ENCODE results near the gene XBP1.
"Not testable (repeated sequence)": the region's sequence is repeated elsewhere in the genome, so short reads cannot be mapped to it uniquely, and the experiment has no call there.

The XBP1 gene

DNA sequence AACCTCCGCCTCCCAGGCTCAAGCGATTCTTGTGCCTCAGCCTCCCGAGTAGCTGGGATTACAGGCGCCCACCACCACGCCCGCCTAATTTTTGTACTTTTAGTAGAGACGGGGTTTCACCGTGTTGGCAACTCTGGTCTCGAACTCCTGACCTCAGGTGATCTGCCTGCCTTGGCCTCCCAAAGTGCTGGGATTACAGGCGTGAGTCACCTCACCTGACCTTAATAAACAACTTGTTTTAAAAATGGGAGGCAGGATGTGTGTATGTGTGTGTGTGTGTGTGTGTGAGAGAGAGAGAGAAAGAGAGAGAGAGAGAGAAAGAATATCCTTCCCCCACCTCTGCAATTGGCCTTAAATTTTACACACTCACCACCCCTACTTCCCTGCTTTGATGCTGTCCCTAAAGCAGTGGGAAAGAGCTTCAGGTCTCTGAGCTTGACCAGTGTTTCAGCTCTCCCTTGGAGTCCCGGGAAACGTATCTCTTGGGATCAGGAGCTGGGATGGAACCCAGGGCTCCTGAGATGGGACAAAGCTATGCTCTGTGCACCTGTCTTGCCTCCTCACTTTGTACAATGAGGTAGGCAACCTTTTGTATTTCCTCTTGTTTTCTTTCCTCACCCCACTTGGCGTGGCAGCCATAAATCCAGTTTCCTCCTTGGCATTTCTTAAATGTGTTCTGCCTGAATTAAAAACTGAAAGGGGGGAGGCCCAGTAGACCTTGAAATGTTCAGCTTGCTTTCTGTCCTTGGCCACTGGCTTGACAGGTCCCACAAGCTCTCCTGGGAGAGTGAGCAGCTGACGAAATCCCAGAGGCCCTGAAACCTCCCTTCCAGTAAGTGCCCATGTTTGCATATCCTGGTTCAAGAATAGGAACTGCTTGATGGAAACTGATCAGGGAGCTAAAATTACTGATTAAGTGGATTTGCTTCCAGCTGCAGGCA is 17.8 kb upstream of the XBP1 start:
- DNase-seq (ENCODE audit: low read depth): no peak

GRCh38 chr22:28817064-28817463 is 16.7 kb upstream of the XBP1 start:
- no peak for DNase-seq (ENCODE audit: low read depth)

- no peak for DNase-seq (ENCODE audit: low read depth)
Measured at GRCh38 chr22:28815729-28816128, 15.4 kb upstream of the XBP1 start.

GRCh38 chr22:28815111-28815510 is 14.7 kb upstream of the XBP1 start:
- DNase-seq (ENCODE audit: low read depth): no peak

GRCh38 chr22:28813772-28814518 is 13.6 kb upstream of the XBP1 start:
- no peak for DNase-seq (ENCODE audit: low read depth)

- DNase-seq (ENCODE audit: low read depth): no peak
Measured at GRCh38 chr22:28812516-28812915, 12.1 kb upstream of the XBP1 start.

- peak; percentile 43 for DNase-seq (ENCODE audit: low read depth)
Measured at GRCh38 chr22:28810821-28811491, 10.6 kb upstream of the XBP1 start.

GRCh38 chr22:28808716-28809355 is 8.5 kb upstream of the XBP1 start:
- DNase-seq (ENCODE audit: low read depth): no peak

- not testable (repeated sequence) for DNase-seq (ENCODE audit: low read depth)
Measured at GRCh38 chr22:28805426-28805825, 5.1 kb upstream of the XBP1 start.

DNA sequence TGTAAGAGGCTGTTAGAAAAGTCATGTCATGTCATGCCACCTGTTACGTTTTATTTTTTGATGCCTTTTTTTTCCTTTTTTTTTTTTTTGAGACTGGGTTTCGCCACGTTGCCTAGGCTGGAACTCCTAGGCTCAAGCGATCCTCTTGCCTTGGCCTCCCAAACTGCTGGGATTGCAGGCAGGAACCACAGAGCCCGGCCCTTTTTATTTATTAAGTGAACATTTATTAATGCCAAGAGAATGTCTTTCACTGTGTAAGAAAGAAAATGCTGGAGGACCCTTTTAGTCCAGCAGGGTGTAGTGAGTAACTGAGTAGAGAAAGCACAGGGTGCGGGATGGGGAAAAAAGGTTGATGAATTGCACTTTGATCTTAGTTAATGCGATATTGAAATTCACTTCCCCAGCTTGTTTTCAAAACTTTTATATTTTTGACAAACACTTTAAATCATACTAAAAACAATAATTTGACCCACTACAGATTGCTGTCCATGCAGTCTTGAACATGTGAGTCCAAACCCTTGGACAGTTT is 2.3 kb upstream of the XBP1 start:
- DNase-seq (ENCODE audit: low read depth): no peak

DNA sequence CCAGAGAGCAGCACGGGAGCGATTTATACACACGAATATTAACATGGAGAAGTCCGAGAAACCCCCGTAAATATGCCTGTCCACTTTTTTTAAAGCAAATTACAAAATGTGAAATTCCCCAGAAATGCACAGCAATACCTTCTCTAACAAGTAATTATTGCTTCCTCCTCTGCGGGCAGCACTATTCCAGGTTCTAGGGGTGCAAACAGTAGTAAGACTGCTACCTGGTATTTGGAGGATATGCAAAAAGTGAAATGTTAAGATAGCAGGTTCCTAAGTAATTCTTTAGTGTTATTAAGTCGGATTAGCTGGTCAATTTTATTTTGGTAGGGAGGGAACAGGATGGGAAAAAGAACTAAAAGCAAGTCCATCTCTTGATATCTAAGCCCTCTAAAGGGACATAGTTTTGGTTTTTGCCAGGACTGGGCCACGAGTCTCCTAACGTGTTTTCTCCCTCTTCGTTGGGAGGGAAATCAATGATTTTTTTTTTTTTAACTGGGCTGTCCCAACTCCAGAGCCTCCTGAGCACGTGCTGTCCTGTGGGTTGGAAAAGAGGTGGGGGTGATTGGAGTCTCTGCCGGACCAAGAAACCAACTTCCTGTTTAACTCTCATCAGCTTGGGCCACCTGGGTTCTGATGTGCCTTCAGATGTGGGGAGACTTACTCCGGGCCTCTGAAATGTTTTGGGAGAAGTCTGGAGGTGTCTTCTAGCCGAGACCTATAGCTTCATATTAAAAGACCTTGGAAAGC is 1.7 kb upstream of the XBP1 start:
- DNase-seq (ENCODE audit: low read depth): no peak

DNA sequence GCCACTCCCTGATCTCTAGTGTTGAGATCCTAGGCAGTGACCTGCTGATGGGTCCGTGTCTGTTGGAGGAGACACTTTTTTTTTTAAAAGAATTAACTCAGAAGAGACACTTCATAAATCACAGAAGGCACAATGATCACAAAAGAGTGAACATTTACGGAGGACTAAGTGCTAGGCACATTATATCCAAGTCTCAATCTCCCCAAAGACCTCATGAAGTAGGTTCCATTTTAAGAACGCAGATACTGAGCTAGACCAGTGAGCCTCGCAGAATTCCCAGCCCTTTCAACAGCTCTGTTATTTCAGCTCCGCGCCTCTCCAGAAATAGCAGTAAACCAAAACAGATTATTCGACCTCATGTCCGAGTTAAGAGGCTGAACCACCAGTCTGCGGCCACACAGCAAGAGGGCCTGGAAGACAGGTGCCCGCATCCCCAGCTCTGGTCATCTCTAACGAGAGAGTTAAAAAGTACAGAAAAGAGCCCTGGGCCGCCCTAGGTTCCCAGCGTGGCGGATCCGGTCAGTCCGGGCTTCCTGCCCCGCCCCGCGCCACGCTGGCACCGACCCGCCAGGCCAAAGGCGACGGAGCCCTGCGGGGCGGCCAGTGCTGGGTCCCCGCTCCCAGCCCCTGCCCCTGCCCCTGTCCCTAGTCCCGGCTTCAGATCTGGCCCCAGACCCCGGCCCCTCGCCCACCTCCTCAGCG is 612 bp downstream of the XBP1 start:
- DNase-seq (ENCODE audit: low read depth): peak; percentile 70

- DNase-seq (ENCODE audit: low read depth): peak; percentile 97
Measured at GRCh38 chr22:28798810-28799605, 1.4 kb downstream of the XBP1 start.

GRCh38 chr22:28795932-28796856 is 4.2 kb downstream of the XBP1 start:
- no peak for DNase-seq (ENCODE audit: low read depth)

DNA sequence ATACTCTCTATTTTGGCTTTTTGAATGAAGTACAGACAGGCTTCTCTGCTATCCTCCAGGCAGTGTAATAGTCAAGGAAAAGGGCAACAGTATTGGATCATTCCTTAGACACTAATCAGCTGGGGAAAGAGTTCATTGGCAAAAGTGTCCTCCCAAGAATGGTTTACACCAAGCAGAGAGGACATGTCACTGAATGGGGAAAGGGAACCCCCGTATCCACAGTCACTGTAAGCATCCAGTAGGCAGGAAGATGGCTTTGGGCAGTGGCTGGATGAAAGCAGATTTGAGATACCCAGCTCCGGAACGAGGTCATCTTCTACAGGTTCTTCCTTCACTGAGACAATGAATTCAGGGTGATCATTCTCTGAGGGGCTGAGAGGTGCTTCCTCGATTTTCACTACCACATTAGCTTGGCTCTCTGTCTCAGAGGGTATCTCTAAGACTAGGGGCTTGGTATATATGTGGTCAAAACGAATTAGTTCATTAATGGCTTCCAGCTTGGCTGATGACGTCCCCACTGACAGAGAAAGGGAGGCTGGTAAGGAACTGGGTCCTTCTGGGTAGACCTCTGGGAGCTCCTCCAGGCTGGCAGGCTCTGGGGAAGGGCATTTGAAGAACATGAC is 5.2 kb downstream of the XBP1 start:
- DNase-seq (ENCODE audit: low read depth): no peak

GRCh38 chr22:28793976-28794584 is 6.3 kb downstream of the XBP1 start:
- DNase-seq (ENCODE audit: low read depth): no peak

Measured in fibroblast of gingiva (primary cell).